Femur (tissue), 1 donor: ENCODE results near the gene IFIT1B.
"Not testable (repeated sequence)": the region's sequence is repeated elsewhere in the genome, so short reads cannot be mapped to it uniquely, and the experiment has no call there.

Experiments used
- DNase-seq: peaks from one replicate; pipeline ENCODE4 v3.0.0-alpha.2; 2017

The IFIT1B gene

GRCh38 chr10:89377705-89378637 lies at the start of gene IFIT1B:
TSS of gene IFIT1B (plus strand) at chr10:89378056. CDS start at chr10:89378136, 80 bp downstream.
- DNase-seq, result no peak

GRCh38 chr10:89329151-89329550 lies 48.7 kb upstream of the IFIT1B start:
- no peak for DNase-seq

GRCh38 chr10:89330014-89330413 lies 47.8 kb upstream of the IFIT1B start:
- DNase-seq, result not testable (repeated sequence)

- DNase-seq, result no peak
Observed at GRCh38 chr10:89330537-89331212, 47.2 kb upstream of the IFIT1B start.

GRCh38 chr10:89331487-89332122 lies 46.3 kb upstream of the IFIT1B start:
- DNase-seq, result not testable (repeated sequence)

- peak; percentile 59 for DNase-seq
Observed at GRCh38 chr10:89332123-89332633, 45.7 kb upstream of the IFIT1B start.

GRCh38 chr10:89335226-89335625 lies 42.6 kb upstream of the IFIT1B start:
- DNase-seq, result no peak

GRCh38 chr10:89336241-89336640 lies 41.6 kb upstream of the IFIT1B start:
- DNase-seq, result no peak

GRCh38 chr10:89337484-89337883 lies 40.4 kb upstream of the IFIT1B start:
- no peak for DNase-seq

- DNase-seq, result no peak
Observed at GRCh38 chr10:89338713-89339112, 39.1 kb upstream of the IFIT1B start.

GRCh38 chr10:89339875-89340274 lies 38.0 kb upstream of the IFIT1B start:
- no peak for DNase-seq

GRCh38 chr10:89341649-89342048 lies 36.2 kb upstream of the IFIT1B start:
- no peak for DNase-seq

GRCh38 chr10:89342206-89342958 lies 35.5 kb upstream of the IFIT1B start:
- peak; percentile 55 for DNase-seq

- DNase-seq, result no peak
Observed at GRCh38 chr10:89343089-89343767, 34.6 kb upstream of the IFIT1B start.

GRCh38 chr10:89344156-89344555 lies 33.7 kb upstream of the IFIT1B start:
- DNase-seq, result no peak

- no peak for DNase-seq
Observed at GRCh38 chr10:89345367-89346000, 32.4 kb upstream of the IFIT1B start.

GRCh38 chr10:89346405-89347254 lies 31.2 kb upstream of the IFIT1B start:
- DNase-seq, result no peak

GRCh38 chr10:89347701-89348457 lies 30.0 kb upstream of the IFIT1B start:
- DNase-seq, result no peak

- DNase-seq, result no peak
Observed at GRCh38 chr10:89348481-89348880, 29.4 kb upstream of the IFIT1B start.

- no peak for DNase-seq
Observed at GRCh38 chr10:89348975-89349374, 28.9 kb upstream of the IFIT1B start.
